ENCODE measurements around the gene ZNF232. TPM values are rescaled to one million over a fixed set of nuclear protein-coding genes. Genes with fewer than 3 reads are reported as not detected.
A peak's percentile ranks its signal among the peaks of the same experiment; 100 is the strongest.

Gene ZNF232
- polyA plus RNA-seq, 2 of the 4 experiments (the other 2 are of a cell fraction): 5.1 TPM

GRCh38 chr17:5097101-5097834 is 14.4 kb downstream of the ZNF232 start:
- ATAC-seq: no peak
- ChIA-PET CTCF (no interaction called here), POLR2A (no interaction called here)
- H3K4me1 ChIP-seq: no peaks in the 10 kb centered on the region
- FAIRE-seq: no peak
- TF ChIP-seq CHD2 (IDR thresholded peaks at IDR 0.05; ENCODE audit: low read length, partially characterized antibody) (no peak), EP300 (IDR thresholded peaks at IDR 0.05) (no peak), RARB (CRISPR knock-in tag; IDR thresholded peaks at IDR 0.05) (no peak), KDM1A (IDR thresholded peaks at IDR 0.05; ENCODE audit: low read depth) (no peak), MAFK (IDR thresholded peaks at IDR 0.05; ENCODE audit: partially characterized antibody) (peak; percentile 24), MYC (IDR thresholded peaks at IDR 0.05; ENCODE audit: borderline replicate concordance, low read length) (no peak), TP53 (CRISPR knock-in tag; IDR thresholded peaks at IDR 0.05) (no peak), POLR2A (IDR thresholded peaks at IDR 0.05; ENCODE audit: low read length) (no peak)
- TF ChIP-seq, protein P1, sequence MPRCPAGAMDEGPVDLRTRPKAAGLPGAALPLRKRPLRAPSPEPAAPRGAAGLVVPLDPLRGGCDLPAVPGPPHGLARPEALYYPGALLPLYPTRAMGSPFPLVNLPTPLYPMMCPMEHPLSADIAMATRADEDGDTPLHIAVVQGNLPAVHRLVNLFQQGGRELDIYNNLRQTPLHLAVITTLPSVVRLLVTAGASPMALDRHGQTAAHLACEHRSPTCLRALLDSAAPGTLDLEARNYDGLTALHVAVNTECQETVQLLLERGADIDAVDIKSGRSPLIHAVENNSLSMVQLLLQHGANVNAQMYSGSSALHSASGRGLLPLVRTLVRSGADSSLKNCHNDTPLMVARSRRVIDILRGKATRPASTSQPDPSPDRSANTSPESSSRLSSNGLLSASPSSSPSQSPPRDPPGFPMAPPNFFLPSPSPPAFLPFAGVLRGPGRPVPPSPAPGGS (IDR thresholded peaks at IDR 0.05): no peak
- H3K4me3 ChIP-seq: no peak overlapping the region
- no peak overlapping the region for H3K4me2 ChIP-seq
- no peak for DNase-seq (ENCODE audit: low read depth in 1 of 2, low spot score in 1 of 2)
- WGBS (ENCODE audit: missing lambda C conversion rate): 77% methylated on average over 62 of the region's 63 CpGs
- peaks cover 95% of the 10 kb centered on the region for H3K9me3 ChIP-seq
- H3K27ac ChIP-seq: no peak overlapping the region

DNA sequence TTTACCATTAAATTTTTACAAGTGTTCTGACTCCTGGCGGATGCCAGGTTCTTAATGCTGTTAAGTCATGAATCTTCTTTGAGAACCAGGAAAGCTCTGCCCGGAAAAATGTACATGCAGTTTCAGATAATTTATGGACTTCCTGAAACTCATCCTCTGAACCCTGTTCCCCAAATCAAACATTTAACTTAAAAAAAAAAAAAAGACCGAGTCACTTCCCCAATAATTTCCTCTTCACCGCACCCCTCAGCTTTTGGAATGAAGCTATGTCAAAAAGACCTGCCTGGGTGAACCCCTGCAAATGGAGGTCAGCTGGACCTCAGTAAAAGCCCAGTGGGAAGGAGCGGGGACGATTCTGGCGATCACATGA is 15.0 kb downstream of the ZNF232 start:
- POLR2A ChIA-PET: no interaction called here
- TF ChIP-seq SMC3 (IDR thresholded peaks at IDR 0.05) (no peak), EHF (CRISPR knock-in tag; IDR thresholded peaks at IDR 0.05) (no peak), HES2 (IDR thresholded peaks at IDR 0.05) (no peak), EHMT2 (IDR thresholded peaks at IDR 0.05; ENCODE audit: low read depth) (no peak), MAX (IDR thresholded peaks at IDR 0.05) (no peak), NPAS2 (CRISPR knock-in tag; IDR thresholded peaks at IDR 0.05; ENCODE audit: borderline replicate concordance) (no peak), CHD2 (IDR thresholded peaks at IDR 0.05; ENCODE audit: low read length, partially characterized antibody) (no peak), MAZ (IDR thresholded peaks at IDR 0.05; ENCODE audit: borderline replicate concordance, low read depth, low read length) (no peak), JUN (IDR thresholded peaks at IDR 0.05) (no peak), FOSB (CRISPR knock-in tag; IDR thresholded peaks at IDR 0.05) (no peak), HOXA7 (CRISPR knock-in tag; IDR thresholded peaks at IDR 0.05) (no peak), KDM5A (IDR thresholded peaks at IDR 0.05) (no peak), TP53 (CRISPR knock-in tag; IDR thresholded peaks at IDR 0.05) (no peak), BHLHE40 (IDR thresholded peaks at IDR 0.05; ENCODE audit: low read depth, low read length) (no peak), SREBF2 (IDR thresholded peaks at IDR 0.05) (no peak)
- no peak overlapping the region for H3K4me2 ChIP-seq
- H3K4me1 ChIP-seq: no peaks in the 10 kb centered on the region
- peaks cover 97% of the 10 kb centered on the region for H3K9me3 ChIP-seq
- ATAC-seq: no peak
- CTCF ChIA-PET: no interaction called here
- DNase-seq (ENCODE audit: low read depth in 1 of 2, low spot score in 1 of 2): no peak
- H3K27ac ChIP-seq: no peak overlapping the region
- no peak overlapping the region for H3K4me3 ChIP-seq
- FAIRE-seq: no peak
- WGBS (ENCODE audit: missing lambda C conversion rate): 47% methylated on average over 7 of the region's 7 CpGs

- Histone ChIP-seq H3K4me1 (no peaks in the 10 kb centered on the region), H3K9me3 (peaks cover 100% of the 10 kb centered on the region), H3K27ac (no peak overlapping the region), H3K4me2 (no peak overlapping the region), H3K4me3 (no peak overlapping the region)
- POLR2A ChIA-PET: no interaction called here
- ATAC-seq (no peak), DNase-seq (ENCODE audit: low read depth in 1 of 2, low spot score in 1 of 2) (no peak), FAIRE-seq (no peak)
- peak; percentile 17; the same call in 1 of the 2 replicates for TF ChIP-seq GATA3 (IDR thresholded peaks at IDR 0.05; ENCODE audit: borderline replicate concordance)
- TF ChIP-seq HES2 (IDR thresholded peaks at IDR 0.05): peak; percentile 15; the same call in 1 of the 2 replicates
- TF ChIP-seq USF2 (IDR thresholded peaks at IDR 0.05): no peak
- CTCF ChIA-PET: interaction anchor here (0.6 to 1.5 kb wide), 5 partner anchors 8 to 100 kb away, joined by 3 to 8 read pairs (median 3); no protein-coding TSS in a partner anchor
- 83% methylated on average over 6 of the region's 6 CpGs for WGBS (ENCODE audit: missing lambda C conversion rate)
Measured at GRCh38 chr17:5092218-5093010, 19.3 kb downstream of the ZNF232 start.

Measured in A549 (cell line).